Measurements from ENCODE around the gene ORM2.
"Not testable (repeated sequence)": the region's sequence is repeated elsewhere in the genome, so short reads cannot be mapped to it uniquely, and the experiment has no call there.

ORM2 gene

DNA sequence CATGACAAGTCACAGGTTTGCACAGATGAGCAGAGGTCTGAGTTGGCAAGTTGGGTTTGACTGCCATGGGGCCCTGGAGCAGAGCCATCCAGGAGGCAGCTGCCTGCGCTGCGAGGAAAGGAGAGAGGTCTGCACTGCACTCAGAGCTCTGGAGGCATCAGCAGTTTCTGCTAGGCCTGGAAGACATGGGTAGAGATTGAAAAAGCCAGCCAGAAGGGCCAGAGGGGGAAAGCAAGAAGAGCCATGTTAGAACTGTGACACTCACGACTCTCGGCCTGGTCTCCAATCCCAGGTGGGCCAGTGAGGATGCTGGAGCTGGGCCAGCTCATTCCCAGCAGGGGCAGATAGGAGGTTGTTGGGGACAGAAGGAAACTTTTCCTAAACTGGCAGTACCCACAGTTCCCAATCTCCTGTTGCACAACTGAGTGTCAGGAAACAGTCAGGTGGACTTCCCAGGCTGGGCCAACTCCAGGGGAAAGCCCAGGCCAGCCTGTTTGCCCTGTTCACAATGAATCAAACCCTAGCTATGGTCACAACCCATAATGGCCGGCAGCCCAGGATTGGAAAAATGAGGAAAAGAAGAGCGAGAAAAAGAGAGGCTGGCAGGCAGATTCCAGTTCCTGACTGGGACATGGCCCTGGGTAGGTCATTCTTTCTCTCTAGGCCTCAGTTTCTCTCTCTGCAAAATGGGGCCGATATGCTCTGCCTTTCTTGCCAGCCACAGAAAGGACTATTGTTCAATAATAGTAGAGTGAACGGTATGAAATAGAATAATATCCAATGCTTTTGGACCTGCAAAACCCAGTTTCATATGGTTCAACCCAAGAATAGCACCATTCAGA lies 14.6 kb upstream of the ORM2 start:
- DNase-seq (ENCODE audit: low read depth): no peak

GRCh38 chr9:114315723-114316363 lies 13.8 kb upstream of the ORM2 start:
- DNase-seq (ENCODE audit: low read depth): no peak

DNA sequence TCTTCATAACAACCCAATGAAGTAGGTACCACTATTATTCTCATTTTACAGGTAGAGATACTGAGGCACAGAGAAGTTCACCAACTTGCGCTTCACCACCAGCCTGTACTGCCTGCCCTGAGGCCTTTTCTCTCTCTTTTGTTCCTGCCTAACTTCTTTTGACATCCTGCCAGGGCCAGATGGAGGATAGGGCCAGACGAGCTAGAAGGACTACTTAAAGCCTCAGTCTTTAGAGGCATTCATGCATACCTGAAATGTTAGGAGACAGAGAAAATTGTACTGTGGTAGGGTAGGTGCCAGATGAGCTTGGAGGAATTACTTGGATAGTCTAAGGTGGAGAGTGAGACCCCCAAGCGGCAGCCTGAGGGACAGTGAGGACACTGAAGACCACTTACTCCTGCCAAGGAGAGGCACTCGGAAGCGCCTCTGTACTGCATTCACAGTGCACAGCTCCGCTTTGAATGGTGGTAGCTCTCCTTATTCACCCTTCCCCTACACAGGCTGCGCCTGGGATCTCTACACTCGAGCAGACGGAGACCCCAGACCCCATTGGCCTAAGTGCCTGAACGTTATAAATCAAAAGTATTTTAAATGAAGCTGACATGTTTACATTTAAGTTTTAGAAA lies 13.0 kb upstream of the ORM2 start:
- no peak for DNase-seq (ENCODE audit: low read depth)

- DNase-seq (ENCODE audit: low read depth): no peak
Observed at GRCh38 chr9:114317665-114318357, 11.9 kb upstream of the ORM2 start.

GRCh38 chr9:114318416-114318815 lies 11.3 kb upstream of the ORM2 start:
- no peak for DNase-seq (ENCODE audit: low read depth)

- no peak for DNase-seq (ENCODE audit: low read depth)
Observed at GRCh38 chr9:114319147-114319546, 10.5 kb upstream of the ORM2 start.

DNA sequence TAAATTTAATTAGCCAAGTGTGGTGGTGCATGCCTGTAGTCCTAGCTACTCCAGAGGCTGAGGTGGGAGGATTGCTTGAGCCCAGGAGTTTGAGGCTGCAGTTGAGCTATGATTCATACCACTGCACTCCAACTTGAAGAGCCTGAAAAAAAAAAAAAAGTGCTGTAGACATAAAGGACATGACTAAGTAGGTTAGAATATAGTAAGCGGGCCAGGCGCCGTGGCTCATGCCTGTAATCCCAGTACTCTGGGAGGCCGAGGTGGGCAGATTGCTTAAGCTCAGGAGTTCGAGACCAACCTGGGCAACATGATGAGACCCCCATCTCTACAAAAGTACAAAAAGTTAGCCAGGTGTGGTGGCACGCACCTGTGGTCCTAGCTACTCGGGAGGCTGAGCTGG lies 9.0 kb upstream of the ORM2 start:
- DNase-seq (ENCODE audit: low read depth): not testable (repeated sequence)

DNA sequence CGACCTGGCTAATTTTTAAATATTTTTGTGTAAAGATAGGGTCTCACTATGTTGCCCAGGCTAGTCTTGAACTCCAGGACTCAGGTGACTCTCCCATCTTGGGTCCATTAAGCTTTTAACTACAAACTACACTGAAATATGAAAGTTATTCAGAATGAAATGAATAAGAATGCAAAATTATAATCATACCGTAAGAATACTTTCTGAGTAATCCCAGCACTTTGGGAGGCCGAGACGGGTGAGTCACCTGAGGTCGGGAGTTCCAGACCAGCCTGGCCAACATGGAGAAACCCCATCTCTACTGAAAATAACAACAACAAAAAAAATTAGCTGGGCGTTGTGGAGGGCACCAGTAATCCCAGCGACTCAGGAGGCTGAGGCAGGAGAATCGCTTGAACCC lies 7.9 kb upstream of the ORM2 start:
- DNase-seq (ENCODE audit: low read depth): no peak

DNA sequence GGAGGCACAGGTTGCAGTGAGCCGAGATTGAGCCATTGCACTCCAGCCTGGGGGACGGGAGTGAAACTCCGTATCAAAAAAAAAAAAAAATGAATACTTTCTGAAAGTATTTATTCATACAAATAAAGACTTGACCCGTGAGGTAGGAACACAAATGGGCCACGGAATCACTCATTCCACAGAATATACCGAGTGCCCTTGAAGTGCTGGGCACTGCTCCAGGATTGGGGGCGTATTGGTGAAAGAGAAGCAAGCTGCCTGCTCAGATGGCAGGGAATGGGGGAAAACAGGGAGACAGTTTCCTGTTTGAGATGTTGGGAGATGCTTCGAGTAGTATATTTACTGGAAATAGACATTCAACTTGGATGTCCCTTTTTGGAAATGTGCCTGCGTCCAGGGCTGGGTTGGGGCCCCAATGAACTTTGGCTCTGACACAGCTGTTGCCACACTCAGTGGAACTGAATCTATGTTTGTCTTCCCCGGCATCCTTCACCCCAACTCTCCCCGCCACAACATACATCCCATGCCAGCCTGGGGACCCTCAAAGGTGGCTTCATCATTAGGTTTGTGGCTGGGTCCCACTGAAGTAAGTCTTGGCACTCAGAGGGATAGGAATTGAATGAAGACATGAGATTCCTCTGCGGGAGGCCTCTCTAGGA lies 7.4 kb upstream of the ORM2 start:
- DNase-seq (ENCODE audit: low read depth): not testable (repeated sequence)

- DNase-seq (ENCODE audit: low read depth): not testable (repeated sequence)
Observed at GRCh38 chr9:114322831-114323531, 6.7 kb upstream of the ORM2 start, which contains the start of gene ORM1. Gene ORM1, plus strand, starts transcription at chr9:114323098. Its CDS starts 36 bp downstream, at chr9:114323134.

- DNase-seq (ENCODE audit: low read depth): not testable (repeated sequence)
Observed at GRCh38 chr9:114323849-114324248, 5.8 kb upstream of the ORM2 start.

- DNase-seq (ENCODE audit: low read depth): no peak
Observed at GRCh38 chr9:114324492-114324891, 5.2 kb upstream of the ORM2 start.

GRCh38 chr9:114324965-114325364 lies 4.7 kb upstream of the ORM2 start:
- DNase-seq (ENCODE audit: low read depth): not testable (repeated sequence)

- not testable (repeated sequence) for DNase-seq (ENCODE audit: low read depth)
Observed at GRCh38 chr9:114325684-114326254, 3.9 kb upstream of the ORM2 start.

DNA sequence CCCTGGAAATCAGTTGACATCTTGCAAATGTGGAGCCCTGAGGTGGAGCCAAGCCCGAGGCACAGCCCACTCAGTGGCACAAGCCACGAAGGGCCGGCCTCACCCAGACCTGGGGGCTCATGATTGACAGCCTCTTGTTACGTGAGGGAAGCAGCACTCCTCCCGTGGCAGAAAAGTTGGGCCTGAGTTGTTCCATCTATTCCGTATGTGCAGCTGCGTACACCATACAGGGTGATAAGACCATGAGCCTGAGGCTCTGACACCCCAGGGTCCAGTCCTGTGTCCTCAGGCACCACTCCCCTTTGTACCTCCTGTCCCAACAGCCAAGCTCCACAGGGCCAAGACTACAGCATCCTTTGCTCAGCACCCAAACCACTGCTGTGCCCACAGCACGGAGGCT lies 1.9 kb upstream of the ORM2 start:
- DNase-seq (ENCODE audit: low read depth): no peak

- DNase-seq (ENCODE audit: low read depth): not testable (repeated sequence)
Observed at GRCh38 chr9:114328357-114328820, 1.3 kb upstream of the ORM2 start.

GRCh38 chr9:114328937-114329624 lies 588 bp upstream of the ORM2 start:
- DNase-seq (ENCODE audit: low read depth): not testable (repeated sequence)

DNA sequence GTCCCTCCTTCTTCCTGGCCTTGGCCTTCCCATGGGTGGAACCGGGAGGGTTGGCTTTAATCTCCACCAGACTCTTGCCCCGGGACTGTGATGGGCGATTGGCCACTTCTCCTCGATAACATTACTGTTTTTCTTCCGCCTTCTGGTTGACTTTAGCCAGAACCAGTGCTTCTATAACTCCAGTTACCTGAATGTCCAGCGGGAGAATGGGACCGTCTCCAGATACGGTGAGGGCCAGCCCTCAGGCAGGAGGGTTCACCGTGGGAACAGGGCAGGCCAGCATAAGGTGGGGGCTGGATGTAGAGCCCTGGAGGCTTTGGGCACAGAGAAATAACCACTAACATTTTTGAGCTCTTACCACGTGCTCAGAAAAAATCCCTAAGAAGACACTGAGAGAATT lies 967 bp downstream of the ORM2 start:
- DNase-seq (ENCODE audit: low read depth): no peak

DNA sequence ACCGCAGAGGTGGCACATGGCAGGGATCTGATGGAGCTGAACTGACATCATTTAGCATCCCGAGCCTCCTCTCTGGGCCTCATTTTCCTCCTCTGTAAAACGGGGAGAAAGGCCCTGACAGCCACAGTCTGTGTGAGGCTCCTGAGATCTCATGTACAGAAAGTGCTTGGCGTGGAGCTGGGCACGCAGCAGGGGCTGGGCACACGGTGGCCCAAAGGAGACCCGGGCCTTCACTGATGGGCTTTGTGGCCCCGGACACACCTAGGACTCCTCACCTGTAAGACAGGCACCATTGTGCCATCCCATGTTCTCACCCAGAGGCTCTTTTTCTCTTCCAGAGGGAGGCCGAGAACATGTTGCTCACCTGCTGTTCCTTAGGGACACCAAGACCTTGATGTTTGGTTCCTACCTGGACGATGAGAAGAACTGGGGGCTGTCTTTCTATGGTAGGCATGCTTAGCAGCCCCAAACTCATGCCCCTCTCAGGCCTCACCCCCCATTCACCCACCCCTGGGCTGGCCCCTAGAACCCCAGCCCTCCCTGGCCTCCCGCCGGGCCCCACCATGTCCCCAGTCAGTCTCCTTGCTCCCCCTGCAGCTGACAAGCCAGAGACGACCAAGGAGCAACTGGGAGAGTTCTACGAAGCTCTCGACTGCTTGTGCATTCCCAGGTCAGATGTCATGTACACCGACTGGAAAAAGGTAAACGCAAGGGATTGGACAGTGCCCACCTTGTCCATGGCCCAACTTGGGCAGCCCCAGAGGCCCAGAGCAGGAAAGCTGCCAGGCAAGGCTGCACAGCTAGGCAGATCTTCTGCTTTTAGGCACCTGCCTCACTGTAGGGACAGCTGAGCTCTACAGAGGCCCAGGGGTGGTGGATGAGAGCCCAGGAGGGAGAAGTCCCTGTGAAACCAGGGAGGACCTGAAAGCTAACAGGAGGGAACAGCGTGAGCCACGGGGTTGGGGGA lies 1.8 kb downstream of the ORM2 start:
- not testable (repeated sequence) for DNase-seq (ENCODE audit: low read depth)
